Stomach (tissue), 9 donors: ENCODE data around the gene SFXN2. TPM values are rescaled to one million over a fixed set of nuclear protein-coding genes. Genes with fewer than 3 reads are reported as not detected.
A peak's percentile ranks its signal among the peaks of the same experiment; 100 is the strongest.

Experiments
- DNase-seq, 2 donors: peaks; one replicate each; pipeline versions ENCODE4 v3.0.0 to v3.0.0-alpha.2; 2013 to 2019
- H3K27ac ChIP-seq, 5 donors: fragments of 200-600 bp in 4 of 5; sonication (generic) in 4 of 5; one replicate each; pipeline ENCODE4 v1.5.1; 2013 to 2019; ENCODE audit warnings: mild to moderate bottlenecking in 1 of 5, moderate library complexity in 1 of 5
- H3K27me3 ChIP-seq, 3 donors: fragments of 200-600 bp; sonication (generic); one replicate each; pipeline ENCODE4 v1.5.1; 2017 to 2019; ENCODE audit warnings: mixed run types in 1 of 3
- H3K36me3 ChIP-seq, 4 donors: fragments of 200-600 bp; sonication (generic); 1 replicate in 3 of 4; 2 replicates in 1 of 4; pipeline ENCODE4 v1.5.1; 2016 to 2019
- H3K4me1 ChIP-seq, 4 donors: fragments of 200-600 bp; sonication (generic); one replicate each; pipeline ENCODE4 v1.5.1; 2016 to 2019
- H3K4me3 ChIP-seq, 4 donors: fragments of 200-600 bp; sonication (generic) in 3 of 4; one replicate each; pipeline ENCODE4 v1.5.1; 2016 to 2019; ENCODE audit warnings: mild to moderate bottlenecking in 1 of 4
- H3K9me3 ChIP-seq, 4 donors: fragments of 200-600 bp; sonication (generic); one replicate each; pipeline ENCODE4 v1.5.1; 2016 to 2019
- CTCF ChIP-seq, 7 experiments: fragments of 450-650 bp in 4 of 7; fragments of 200-600 bp in 3 of 7; sonication (generic) in 3 of 7; IDR thresholded peaks; one replicate each; pipeline ENCODE4 v1.5.1; 2016 to 2019; ENCODE audit warnings: antibody characterized with exemption in 7 of 7, control low read depth in 2 of 7, mild to moderate bottlenecking in 1 of 7
- EP300 ChIP-seq: sonication (generic); formaldehyde crosslinking; IDR thresholded peaks from one replicate; pipeline ENCODE4 v1.6.1; 2017; ENCODE audit warnings: antibody characterized with exemption
- POLR2A ChIP-seq, 4 donors: fragments of 450-650 bp; IDR thresholded peaks; one replicate each; pipeline ENCODE4 v1.6.1; 2016; ENCODE audit warnings: antibody characterized with exemption in 4 of 4, control low read depth in 2 of 4, mild to moderate bottlenecking in 1 of 4, moderate library complexity in 1 of 4
- POLR2AphosphoS5 ChIP-seq, 3 donors: sonication (generic); formaldehyde crosslinking; IDR thresholded peaks; one replicate each; pipeline ENCODE4 v1.6.1; 2016; ENCODE audit warnings: antibody characterized with exemption in 3 of 3
- WGBS, 5 donors: extraction: QIAGEN DNeasy Blood & Tissue Kit in 3 of 5; methylation state at CpG; one replicate each; pipeline versions ENCODE4 v1.1.5 to v1.1.7; 2013 to 2018; 5-methylcytosine and 5-hydroxymethylcytosine counted together
- intact Hi-C: fragments of 100-400 bp; cut with DNase I; formaldehyde crosslinking; loops from one replicate; pipeline ENCODE4 v1.15.1; 2023; ENCODE audit warnings: low total_unique reads
- polyA plus RNA-seq, 3 donors: library from polyadenylated mRNA; stranded (reverse); fragments of 200-250 nt; gene quantifications; one replicate each; pipeline ENCODE4 v1.2.3, GENCODE V29; 2013
- total RNA-seq, 5 donors: library from RNA; depleted of rRNA; stranded (reverse); fragments of >200 nt; gene quantifications; one replicate each; pipeline versions ENCODE4 v1.1.0 to v1.2.3, GENCODE V29; 2014 to 2016
- donor health status: healthy with polysubstance abuse.
- donor health status: Bipolar disorder and iron deficiency.
- donor health status: healthy.

The SFXN2 gene
- total and polyA plus RNA-seq, 8 donors, result 4.7 to 267 (median 11.0) TPM

GRCh38 chr10:102732661-102733060 is 18.2 kb downstream of the SFXN2 start:
- intact Hi-C loops, result loop anchor here (5.0 to 10.0 kb wide), 2 partner anchors 92 to 170 kb away; no protein-coding TSS in a partner anchor
- 0 to 100% (median 65%) methylated on average over 1 of the region's 1 CpG for WGBS, 5 donors

DNA sequence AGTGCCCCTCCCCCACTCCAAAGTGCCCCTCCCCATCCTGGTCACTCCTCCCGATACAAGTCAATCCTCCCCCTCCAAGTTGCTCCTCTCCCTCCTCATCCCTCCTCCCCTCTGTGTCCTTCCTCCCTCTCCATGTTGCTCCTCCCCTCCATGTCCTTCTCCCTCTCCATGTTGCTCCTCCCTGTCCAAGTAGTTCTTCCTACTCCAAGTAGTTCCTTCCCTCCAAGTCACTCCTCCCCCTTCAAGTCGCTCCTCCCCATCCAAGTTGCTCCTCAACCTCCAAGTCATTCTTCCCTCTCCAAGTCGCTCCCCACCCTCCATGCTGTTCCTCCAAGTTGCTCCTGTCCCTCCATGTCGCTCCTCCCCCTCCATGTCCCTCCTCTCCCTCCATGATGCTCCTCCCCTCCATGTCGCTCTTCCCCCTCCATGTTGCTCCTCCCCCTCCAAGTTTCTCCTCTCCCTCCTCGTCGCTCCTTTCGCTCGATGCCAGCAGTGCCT is 20.7 kb downstream of the SFXN2 start:
- Histone ChIP-seq H3K9me3 (no peaks in the 10 kb centered on the region), H3K4me1 (peaks cover 0 to 12% (median 0%) of the 10 kb centered on the region in 4 donors), H3K27ac (no peak overlapping the region), H3K27me3 (no peaks in the 10 kb centered on the region), H3K4me3 (no peak overlapping the region), H3K36me3 (peaks cover 0 to 58% (median 45%) of the 10 kb centered on the region in 4 donors)
- intact Hi-C loops, result loop anchor here (10.0 kb wide), 1 partner anchor 90 kb away; no protein-coding TSS in a partner anchor
- TF ChIP-seq EP300, result no peak
- no peak for TF ChIP-seq POLR2A (IDR thresholded peaks at IDR 0.05)
- no peak for TF ChIP-seq POLR2AphosphoS5 (IDR thresholded peaks at IDR 0.05)
- no peak for TF ChIP-seq CTCF (IDR thresholded peaks at IDR 0.05)
- DNase-seq, result no peak
- WGBS, 5 donors, result 70 to 84% (median 82%) methylated on average over 9 of the region's 9 CpGs

More at GRCh38 chr10:102732661-102733060, 18.2 kb downstream of the SFXN2 start:
- H3K4me3 ChIP-seq, result no peak overlapping the region
- H3K27me3 ChIP-seq, result no peaks in the 10 kb centered on the region
- no peak for TF ChIP-seq CTCF (IDR thresholded peaks at IDR 0.05)
- TF ChIP-seq EP300, result no peak
- no peak for TF ChIP-seq POLR2A (IDR thresholded peaks at IDR 0.05)
- no peak for TF ChIP-seq POLR2AphosphoS5 (IDR thresholded peaks at IDR 0.05)
- H3K27ac ChIP-seq, result no peak overlapping the region
- H3K4me1 ChIP-seq, result peaks cover 0 to 10% (median 8%) of the 10 kb centered on the region in 4 donors
- H3K9me3 ChIP-seq, result no peaks in the 10 kb centered on the region
- peaks cover 2 to 77% (median 56%) of the 10 kb centered on the region in 4 donors for H3K36me3 ChIP-seq
- DNase-seq, result no peak

GRCh38 chr10:102738692-102739121 is 24.3 kb downstream of the SFXN2 start:
- no peaks in the 10 kb centered on the region for H3K9me3 ChIP-seq
- no peak overlapping the region for H3K4me3 ChIP-seq
- H3K27ac ChIP-seq, result peak overlapping the region in 2 of 5 donors; percentile 26 to 35
- TF ChIP-seq POLR2AphosphoS5 (IDR thresholded peaks at IDR 0.05) (no peak), POLR2A (IDR thresholded peaks at IDR 0.05) (no peak), CTCF (IDR thresholded peaks at IDR 0.05) (no peak)
- H3K36me3 ChIP-seq, result peaks cover 0 to 32% (median 20%) of the 10 kb centered on the region in 4 donors
- no peaks in the 10 kb centered on the region for H3K27me3 ChIP-seq
- peaks cover 0 to 21% (median 6%) of the 10 kb centered on the region in 4 donors for H3K4me1 ChIP-seq
- DNase-seq, result no peak
- intact Hi-C loops, result loop anchor here (10.0 kb wide), 1 partner anchor 86 kb away; no protein-coding TSS in a partner anchor

- no peaks in the 10 kb centered on the region for H3K27me3 ChIP-seq
- peaks cover 0 to 22% (median 13%) of the 10 kb centered on the region in 4 donors for H3K36me3 ChIP-seq
- H3K4me1 ChIP-seq, result peaks cover 8 to 31% (median 15%) of the 10 kb centered on the region in 4 donors
- DNase-seq, result no peak
- no peak overlapping the region for H3K27ac ChIP-seq
- no peak overlapping the region for H3K4me3 ChIP-seq
- TF ChIP-seq POLR2AphosphoS5 (IDR thresholded peaks at IDR 0.05) (no peak), CTCF (IDR thresholded peaks at IDR 0.05) (no peak), EP300 (no peak)
- intact Hi-C loops, result no loop called here
- WGBS, 5 donors, result 76 to 96% (median 83%) methylated on average over 2 of the region's 2 CpGs
- H3K9me3 ChIP-seq, result no peaks in the 10 kb centered on the region
These were observed 25.8 kb downstream of the SFXN2 start for GRCh38 chr10:102740229-102740628.
